Activated CD4-positive, CD25-positive, alpha-beta regulatory T cell (primary cell): ENCODE measurements around the gene SGTA.
"Not testable (repeated sequence)": the region's sequence is repeated elsewhere in the genome, so short reads cannot be mapped to it uniquely, and the experiment has no call there.

Experiments used
- DNase-seq, 4 experiments: peaks; one replicate each; lab custom pipeline; 2025; lab: John Stamatoyannopoulos, UW

The SGTA gene

GRCh38 chr19:2726904-2727639 lies 56.0 kb downstream of the SGTA start:
- no peak for DNase-seq

GRCh38 chr19:2726160-2726855 lies 56.8 kb downstream of the SGTA start:
- DNase-seq = no peak

- DNase-seq = no peak
These were observed 58.9 kb downstream of the SGTA start for GRCh38 chr19:2724148-2724557.

GRCh38 chr19:2723747-2724146 lies 59.3 kb downstream of the SGTA start:
- no peak for DNase-seq

- DNase-seq = no peak
These were observed 59.7 kb downstream of the SGTA start for GRCh38 chr19:2723345-2723715.

- DNase-seq = no peak
These were observed 60.3 kb downstream of the SGTA start for GRCh38 chr19:2722541-2723344.

- no peak for DNase-seq
These were observed 61.2 kb downstream of the SGTA start for GRCh38 chr19:2721570-2722540.

- DNase-seq = no peak
These were observed 62.1 kb downstream of the SGTA start, which contains the start of gene DIRAS1 for GRCh38 chr19:2720777-2721569. TSS of gene DIRAS1 (minus strand) at chr19:2721372. CDS start at chr19:2717806, 3,566 bp downstream.

- DNase-seq = no peak
These were observed 62.9 kb downstream of the SGTA start for GRCh38 chr19:2719920-2720776.

- no peak for DNase-seq
These were observed 63.8 kb downstream of the SGTA start for GRCh38 chr19:2719232-2719735.

GRCh38 chr19:2717638-2718541 lies 65.2 kb downstream of the SGTA start:
- DNase-seq = no peak

- no peak for DNase-seq
These were observed 66.1 kb downstream of the SGTA start for GRCh38 chr19:2716722-2717637.

- no peak for DNase-seq
These were observed 66.8 kb downstream of the SGTA start for GRCh38 chr19:2716275-2716650.

- DNase-seq = no peak
These were observed 67.4 kb downstream of the SGTA start for GRCh38 chr19:2715470-2716274.

GRCh38 chr19:2714531-2715269 lies 68.4 kb downstream of the SGTA start:
- DNase-seq = no peak

- not testable (repeated sequence) for DNase-seq
These were observed 69.0 kb downstream of the SGTA start for GRCh38 chr19:2714102-2714501.
